GM12891 (cell line): ENCODE data around the gene ZCRB1.

Source experiments
- DNase-seq: peaks from one replicate; pipeline ENCODE4 v3.0.0; 2011; ENCODE audit warnings: low spot score; ENCODE audit not compliant: insufficient read length
- FAIRE-seq: peaks from 2 replicates; lab custom pipeline; 2011; peaks lifted over from hg19 to GRCh38; lab: Jason Lieb, UNC
- PAX5 ChIP-seq: IDR thresholded peaks from 2 replicates; pipeline ENCODE4 v1.6.1; 2011; ENCODE audit warnings: low read length, moderate library complexity, mild to moderate bottlenecking; ENCODE audit not compliant: insufficient read depth, severe bottlenecking
- POLR2A ChIP-seq: IDR thresholded peaks from 2 replicates; pipeline ENCODE4 v1.6.1; 2011; ENCODE audit warnings: low read depth, low read length, control low read depth
- POLR2AphosphoS5 ChIP-seq: IDR thresholded peaks from 2 replicates; pipeline ENCODE4 v1.6.1; 2011; ENCODE audit warnings: low read depth, low read length, control low read depth
- POU2F2 ChIP-seq: IDR thresholded peaks from 2 replicates; pipeline ENCODE4 v1.6.1; 2011; ENCODE audit warnings: low read depth, mild to moderate bottlenecking, control low read depth, low read length, moderate library complexity
- SPI1 ChIP-seq: IDR thresholded peaks from 2 replicates; pipeline ENCODE4 v1.6.1; 2011; ENCODE audit warnings: low read depth, low read length, control low read depth
- TAF1 ChIP-seq: IDR thresholded peaks from 2 replicates; pipeline ENCODE4 v1.6.1; 2011; ENCODE audit warnings: low read depth, low read length, control low read depth

Gene ZCRB1

DNA sequence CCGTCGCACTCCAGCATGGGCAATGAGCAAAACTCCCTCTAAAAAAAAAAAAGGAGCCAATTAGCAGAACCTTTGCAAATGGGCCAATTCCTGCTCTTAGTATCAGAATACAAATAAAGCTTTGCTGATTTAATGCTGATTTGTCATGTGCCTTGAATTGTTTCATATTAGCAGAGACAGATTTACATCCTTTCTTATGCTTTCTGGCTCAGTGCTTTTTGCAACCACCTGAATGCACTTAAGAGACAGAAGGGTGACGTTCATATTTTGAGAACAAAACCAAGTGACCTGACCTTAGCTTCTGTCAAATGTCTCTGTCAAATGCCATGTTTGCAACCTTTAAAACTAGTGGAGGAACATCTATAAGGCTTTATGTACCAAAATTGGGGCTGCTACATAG, 44.0 kb downstream of the ZCRB1 start:
- no peak for DNase-seq
- FAIRE-seq: no peak
- TF ChIP-seq POLR2A: no peak
- TF ChIP-seq TAF1: no peak
- no peak for TF ChIP-seq POU2F2
- TF ChIP-seq SPI1: no peak
- TF ChIP-seq PAX5: no peak
- no peak for TF ChIP-seq POLR2AphosphoS5

DNA sequence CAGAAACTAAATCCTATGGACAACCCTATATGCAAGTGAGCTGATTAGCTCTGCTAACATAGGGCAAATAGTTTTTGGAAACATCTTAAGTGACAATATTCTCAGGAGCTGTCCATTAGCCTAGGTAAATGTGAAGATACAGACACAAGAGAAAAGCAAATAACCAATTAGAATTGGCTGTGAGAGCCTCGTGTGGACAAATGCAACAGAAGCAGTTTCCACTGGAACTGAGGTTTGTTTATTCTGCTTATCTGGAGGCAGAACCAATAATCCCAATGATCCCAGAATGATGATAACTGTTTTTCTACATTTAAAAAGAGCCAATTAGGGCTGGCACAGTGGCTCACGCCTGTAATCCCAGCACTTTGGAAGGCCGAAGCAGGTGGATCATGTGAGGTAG, 44.6 kb downstream of the ZCRB1 start:
- DNase-seq: no peak
- TF ChIP-seq POU2F2: no peak
- TF ChIP-seq POLR2A: no peak
- no peak for TF ChIP-seq PAX5
- no peak for TF ChIP-seq SPI1
- TF ChIP-seq POLR2AphosphoS5: no peak
- TF ChIP-seq TAF1: no peak

GRCh38 chr12:42278128-42278510, 47.8 kb downstream of the ZCRB1 start:
- DNase-seq: no peak
- FAIRE-seq: no peak
- no peak for TF ChIP-seq POLR2AphosphoS5
- no peak for TF ChIP-seq PAX5
- TF ChIP-seq POLR2A: no peak
- no peak for TF ChIP-seq SPI1
- no peak for TF ChIP-seq TAF1
- TF ChIP-seq POU2F2: no peak

More for the DNA sequence above, 44.6 kb downstream of the ZCRB1 start:
- FAIRE-seq: no peak

GRCh38 chr12:42277396-42278127, 48.3 kb downstream of the ZCRB1 start:
- DNase-seq (no peak), FAIRE-seq (no peak)
- TF ChIP-seq TAF1: no peak
- no peak for TF ChIP-seq POU2F2
- TF ChIP-seq PAX5: no peak
- no peak for TF ChIP-seq SPI1
- TF ChIP-seq POLR2AphosphoS5: no peak
- no peak for TF ChIP-seq POLR2A

- FAIRE-seq: no peak
- TF ChIP-seq TAF1 (no peak), POLR2AphosphoS5 (no peak), POLR2A (no peak), PAX5 (no peak), SPI1 (no peak), POU2F2 (no peak)
- DNase-seq: no peak
Observed at GRCh38 chr12:42275499-42275898, 50.4 kb downstream of the ZCRB1 start.

GRCh38 chr12:42273706-42274105, 52.2 kb downstream of the ZCRB1 start:
- FAIRE-seq (no peak), DNase-seq (no peak)
- TF ChIP-seq POLR2A (no peak), PAX5 (no peak), TAF1 (no peak), POU2F2 (no peak), POLR2AphosphoS5 (no peak), SPI1 (no peak)

DNA sequence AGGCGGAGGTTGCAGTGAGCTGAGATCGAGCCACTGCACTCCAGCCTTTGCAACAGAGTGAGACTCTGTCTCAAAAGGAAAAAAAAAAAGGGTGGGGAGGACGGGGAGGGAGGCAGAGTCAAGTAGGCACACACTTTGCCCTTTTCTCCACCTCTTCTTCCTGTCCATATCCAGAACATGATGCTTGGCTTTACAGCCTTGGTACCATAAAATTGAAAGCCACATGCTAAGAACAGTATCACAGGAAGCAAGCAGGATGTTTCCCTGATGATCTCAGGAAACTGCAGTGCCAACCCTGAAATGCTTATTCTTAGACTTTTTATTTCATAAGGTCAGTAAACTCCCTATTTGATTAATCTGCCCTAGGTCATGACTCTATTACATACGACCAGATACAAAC, 55.3 kb downstream of the ZCRB1 start:
- TF ChIP-seq POLR2AphosphoS5: no peak
- TF ChIP-seq POLR2A: no peak
- no peak for TF ChIP-seq PAX5
- TF ChIP-seq POU2F2: no peak
- TF ChIP-seq SPI1: no peak
- FAIRE-seq: no peak
- no peak for DNase-seq

GRCh38 chr12:42267413-42268190, 58.3 kb downstream of the ZCRB1 start:
- TF ChIP-seq SPI1 (no peak), PAX5 (no peak), POU2F2 (no peak), POLR2AphosphoS5 (no peak), TAF1 (no peak), POLR2A (no peak)
- no peak for FAIRE-seq
- DNase-seq: no peak

GRCh38 chr12:42266579-42267230, 59.2 kb downstream of the ZCRB1 start:
- no peak for FAIRE-seq
- DNase-seq: no peak
- TF ChIP-seq PAX5 (no peak), POLR2AphosphoS5 (no peak), TAF1 (no peak)

DNA sequence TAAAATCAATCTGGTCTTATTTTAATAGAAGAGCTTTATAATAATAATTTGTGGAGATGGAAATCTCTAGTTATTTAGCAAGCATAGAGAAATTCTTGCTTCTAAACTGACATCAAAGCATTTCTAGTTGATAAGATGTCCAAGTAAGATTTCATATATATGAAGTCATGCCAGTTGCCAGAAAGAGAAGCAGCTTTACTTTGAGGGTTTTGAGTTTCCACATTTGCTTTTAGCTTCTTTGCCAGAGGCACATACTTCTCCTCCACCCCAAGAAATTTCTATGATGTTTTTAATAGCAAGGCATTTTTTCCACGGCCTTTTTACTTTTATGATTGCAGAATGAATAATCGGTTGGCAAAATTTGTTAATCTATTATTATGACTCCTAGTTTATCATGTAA, 63.6 kb downstream of the ZCRB1 start:
- FAIRE-seq: no peak

More for the DNA sequence above, 63.6 kb downstream of the ZCRB1 start:
- no peak for DNase-seq
- TF ChIP-seq POLR2AphosphoS5 (no peak), POLR2A (no peak), TAF1 (no peak), PAX5 (no peak), SPI1 (no peak), POU2F2 (no peak)
